Left cardiac atrium (tissue), 4 donors: Measurements from ENCODE around the gene ATMIN. TPM values are rescaled to one million over a fixed set of nuclear protein-coding genes. Genes with fewer than 3 reads are reported as not detected.

Source experiments
- ATAC-seq, 2 donors: fragments of 200-7000 bp; cut with Tn5 transposase; one replicate each; pipeline ENCODE4 v1.9.1; 2020; ENCODE audit warnings: mild to moderate bottlenecking in 2 of 2, moderate library complexity in 2 of 2
- DNase-seq: peaks from one replicate; pipeline ENCODE4 v3.0.0-alpha.2; 2020
- intact Hi-C, 2 donors: fragments of 100-400 bp; cut with DNase I; formaldehyde crosslinking; loops; one replicate each; pipeline versions ENCODE4 v1.14.1 to v1.15.1; 2022 to 2023
- long read RNA-seq: library from polyadenylated mRNA; unstranded; transcript quantifications from one replicate; pipeline ENCODE4 v2.0.0, GENCODE V29; 2021
- total RNA-seq, 2 donors: library from RNA; stranded (reverse); fragmentation: NEBNext Ultra II Directional; extraction: Animal tissue kit (Norgen Biotek cat#: 25700); gene quantifications; one replicate each; pipeline ENCODE4 v1.2.1, GENCODE V29; 2021
- donor health status: DM: no; HTN: yes; CAD: no.
- donor health status: DM: no; HTN: yes; CAD: no; lungs with severe emphysema.
- donor health status: DM: yes; HTN: yes; CAD: no.
- donor health status: Dilated cardiomyopathy.

The ATMIN gene, protein sequence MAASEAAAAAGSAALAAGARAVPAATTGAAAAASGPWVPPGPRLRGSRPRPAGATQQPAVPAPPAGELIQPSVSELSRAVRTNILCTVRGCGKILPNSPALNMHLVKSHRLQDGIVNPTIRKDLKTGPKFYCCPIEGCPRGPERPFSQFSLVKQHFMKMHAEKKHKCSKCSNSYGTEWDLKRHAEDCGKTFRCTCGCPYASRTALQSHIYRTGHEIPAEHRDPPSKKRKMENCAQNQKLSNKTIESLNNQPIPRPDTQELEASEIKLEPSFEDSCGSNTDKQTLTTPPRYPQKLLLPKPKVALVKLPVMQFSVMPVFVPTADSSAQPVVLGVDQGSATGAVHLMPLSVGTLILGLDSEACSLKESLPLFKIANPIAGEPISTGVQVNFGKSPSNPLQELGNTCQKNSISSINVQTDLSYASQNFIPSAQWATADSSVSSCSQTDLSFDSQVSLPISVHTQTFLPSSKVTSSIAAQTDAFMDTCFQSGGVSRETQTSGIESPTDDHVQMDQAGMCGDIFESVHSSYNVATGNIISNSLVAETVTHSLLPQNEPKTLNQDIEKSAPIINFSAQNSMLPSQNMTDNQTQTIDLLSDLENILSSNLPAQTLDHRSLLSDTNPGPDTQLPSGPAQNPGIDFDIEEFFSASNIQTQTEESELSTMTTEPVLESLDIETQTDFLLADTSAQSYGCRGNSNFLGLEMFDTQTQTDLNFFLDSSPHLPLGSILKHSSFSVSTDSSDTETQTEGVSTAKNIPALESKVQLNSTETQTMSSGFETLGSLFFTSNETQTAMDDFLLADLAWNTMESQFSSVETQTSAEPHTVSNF
- total RNA-seq: 10 to 100 TPM; 19.4 to 21.3 TPM
- long read RNA-seq, partial matches to known transcripts: 0 of 3 reads
- long read RNA-seq, other reads (novel, unspliced or antisense): 3 of 3 reads

DNA sequence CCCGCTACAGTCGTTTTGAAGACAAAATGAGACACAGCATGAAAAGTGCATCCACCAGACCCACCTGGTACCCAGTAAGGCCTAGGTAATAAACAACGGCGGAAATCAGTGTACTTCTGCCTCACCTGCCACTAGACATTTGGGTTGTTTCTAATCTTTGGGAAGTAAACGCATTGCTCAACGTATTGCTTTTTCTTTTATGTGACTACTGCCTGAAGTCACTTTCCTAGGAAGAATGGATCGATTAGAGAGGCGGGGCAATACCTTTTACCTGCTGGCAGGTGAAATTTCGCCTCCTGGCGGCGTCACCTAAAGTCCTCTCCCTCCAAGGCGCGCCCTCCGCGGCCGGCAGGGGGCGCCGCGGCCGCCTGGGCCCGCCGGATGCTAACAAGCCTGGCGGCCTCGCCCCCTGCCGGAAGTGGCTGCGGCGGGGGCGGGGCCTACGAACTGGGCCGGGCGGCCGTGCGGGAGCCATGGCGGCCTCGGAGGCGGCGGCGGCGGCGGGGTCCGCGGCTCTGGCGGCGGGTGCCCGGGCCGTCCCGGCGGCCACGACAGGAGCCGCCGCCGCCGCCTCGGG, at the start of gene ATMIN:
Gene ATMIN (plus strand): TSS at position 445 of the 577 bp plus-strand sequence. CDS start 29 bp downstream, at position 474.
- ATAC-seq (peak; percentile 96 to 97), DNase-seq (peak; percentile 89)
- intact Hi-C loops: loop anchor here (5.0 to 10.0 kb wide), 3 partner anchors 359 to 702 kb away; no protein-coding TSS in a partner anchor

DNA sequence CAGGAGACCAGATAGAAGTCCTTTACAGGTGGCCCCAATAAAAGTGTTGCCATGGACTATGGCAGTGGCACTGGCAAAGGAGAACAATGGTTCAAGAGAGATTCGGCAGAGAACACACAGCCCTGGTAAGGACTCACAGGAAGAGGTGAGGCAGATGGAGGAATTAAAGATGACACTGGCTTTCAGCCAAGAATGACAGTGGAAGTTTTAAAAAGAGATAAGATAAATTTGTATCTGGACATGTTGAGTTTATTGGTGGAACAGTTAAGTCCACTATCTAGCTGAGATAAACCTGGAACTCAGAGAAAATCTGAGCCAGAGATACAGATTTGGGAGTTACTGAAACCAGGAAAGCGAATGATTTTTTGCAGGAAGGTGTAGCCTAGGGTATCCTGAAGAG, 49.1 kb upstream of the ATMIN start:
- ATAC-seq (peak in 1 of 2 donors; percentile 72), DNase-seq (no peak)
- intact Hi-C loops: no loop called here

- no peak for DNase-seq
- intact Hi-C loops: no loop called here
- ATAC-seq: no peak
Observed at GRCh38 chr16:80988756-80989155, 46.9 kb upstream of the ATMIN start.

- no peak for ATAC-seq
- no peak for DNase-seq
- intact Hi-C loops: no loop called here
Observed at GRCh38 chr16:80989801-80990200, 45.8 kb upstream of the ATMIN start.

GRCh38 chr16:80990577-80990976, 45.1 kb upstream of the ATMIN start:
- DNase-seq (no peak), ATAC-seq (no peak)
- intact Hi-C loops: no loop called here

DNA sequence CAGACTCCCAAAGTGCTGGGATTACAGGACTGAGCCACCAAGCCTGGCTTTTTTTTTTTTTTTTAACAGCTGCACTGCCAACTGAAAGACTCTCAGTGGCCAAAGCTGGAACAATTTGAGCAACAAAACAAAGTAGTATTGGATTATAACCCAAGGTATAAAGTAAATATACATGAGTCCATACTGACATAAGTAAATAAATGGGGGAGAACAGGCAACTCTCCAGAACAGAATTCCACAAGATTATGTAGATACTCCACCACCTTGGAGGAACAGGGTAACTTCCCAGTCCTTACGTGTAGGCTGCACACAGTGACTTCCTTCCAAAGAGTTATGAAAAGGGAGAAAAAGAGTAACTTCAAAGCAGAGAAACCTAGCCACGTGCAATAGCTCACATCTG, 44.7 kb upstream of the ATMIN start:
- ATAC-seq: no peak
- DNase-seq: no peak
- intact Hi-C loops: no loop called here

GRCh38 chr16:80991792-80992430, 43.7 kb upstream of the ATMIN start:
- DNase-seq (no peak), ATAC-seq (no peak)
- intact Hi-C loops: no loop called here

DNA sequence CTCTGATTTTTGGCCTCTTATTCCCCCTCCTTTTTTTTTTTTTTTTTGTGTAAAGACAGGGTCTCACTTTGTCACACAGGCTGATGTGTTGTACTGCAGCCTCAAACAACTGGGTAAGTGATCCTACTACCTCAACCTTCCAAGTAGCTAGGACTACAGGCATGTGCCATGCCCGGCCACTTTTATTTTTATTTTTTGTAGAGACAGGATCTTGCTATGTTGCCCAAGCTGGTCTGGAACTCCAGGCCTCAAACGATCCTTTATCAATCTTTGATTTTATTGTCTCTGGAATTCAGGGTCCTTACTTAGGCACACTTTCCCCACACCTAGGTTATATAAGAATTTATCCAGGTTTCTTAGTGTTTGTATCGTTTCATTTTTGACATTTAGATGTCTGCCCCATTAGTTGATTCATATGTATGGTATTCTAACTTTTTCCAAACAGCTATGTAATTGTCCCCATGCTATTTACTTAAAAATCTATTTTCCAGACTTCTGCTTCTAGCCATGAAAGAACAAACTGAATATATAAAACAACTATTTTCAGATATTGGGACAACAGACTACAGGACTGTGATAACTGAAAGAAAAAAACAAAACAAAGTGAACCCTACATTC, 42.9 kb upstream of the ATMIN start:
- ATAC-seq: peak in 1 of 2 donors; percentile 24
- DNase-seq: no peak
- intact Hi-C loops: no loop called here

GRCh38 chr16:80993307-80993706, 42.3 kb upstream of the ATMIN start:
- DNase-seq (no peak), ATAC-seq (peak; percentile 85 to 96)
- intact Hi-C loops: no loop called here

DNA sequence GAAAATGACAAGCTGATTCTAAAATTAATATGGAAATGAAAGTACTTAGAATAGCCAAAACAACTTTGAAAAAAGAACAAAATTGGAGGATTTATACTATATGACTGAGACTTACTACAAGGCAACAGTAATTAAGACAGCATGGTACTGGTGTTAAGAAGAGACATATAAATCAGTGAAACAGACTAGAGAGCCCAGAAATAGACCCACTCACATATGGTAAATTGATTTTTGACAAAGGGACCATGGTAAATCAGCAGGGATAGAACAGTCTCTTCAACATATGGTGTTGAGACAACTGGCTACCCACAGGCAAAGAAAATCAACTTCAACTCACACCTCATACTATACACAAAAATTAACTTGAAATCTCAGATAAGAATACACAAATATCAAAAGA, 41.8 kb upstream of the ATMIN start:
- no peak for ATAC-seq
- intact Hi-C loops: no loop called here
- no peak for DNase-seq

DNA sequence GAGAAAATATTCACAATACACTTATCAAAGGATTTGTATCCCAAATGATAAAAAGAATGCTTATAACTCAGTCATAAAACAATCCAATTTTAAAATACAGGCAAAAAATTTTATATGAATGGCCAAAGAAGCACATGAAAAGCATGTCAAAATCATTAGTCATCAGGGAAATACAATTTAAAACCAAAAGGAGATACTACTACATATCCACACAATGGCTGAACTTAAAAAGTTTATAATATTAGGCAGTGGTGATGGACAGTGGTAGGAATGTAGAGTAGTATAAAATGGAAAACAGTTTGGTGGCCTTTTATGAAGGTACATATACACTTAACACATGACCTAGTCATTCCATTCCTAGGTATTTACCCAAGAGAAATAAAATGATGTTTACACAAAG, 41.2 kb upstream of the ATMIN start:
- no peak for ATAC-seq
- intact Hi-C loops: no loop called here
- no peak for DNase-seq

DNA sequence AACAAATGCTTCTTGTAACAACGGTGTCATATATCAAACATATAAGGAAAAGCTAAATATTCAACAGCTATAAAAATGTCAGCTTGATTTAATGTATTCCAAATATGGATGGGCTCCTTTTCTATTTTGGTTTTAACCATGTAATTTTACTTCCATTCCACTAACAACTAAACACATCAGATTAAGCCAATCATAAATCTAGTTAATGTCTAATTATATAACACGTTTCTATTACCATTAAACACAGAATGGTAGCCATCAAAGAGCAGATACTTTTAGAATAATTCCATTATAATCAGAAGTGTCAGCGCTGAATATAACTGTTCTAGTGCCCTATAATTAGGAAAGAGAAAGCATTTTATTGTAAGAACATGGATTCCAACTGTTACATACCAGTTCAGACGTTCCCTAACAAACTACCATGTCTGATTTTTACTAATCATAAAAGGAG, 38.9 kb upstream of the ATMIN start:
- intact Hi-C loops: no loop called here
- no peak for DNase-seq
- no peak for ATAC-seq

DNA sequence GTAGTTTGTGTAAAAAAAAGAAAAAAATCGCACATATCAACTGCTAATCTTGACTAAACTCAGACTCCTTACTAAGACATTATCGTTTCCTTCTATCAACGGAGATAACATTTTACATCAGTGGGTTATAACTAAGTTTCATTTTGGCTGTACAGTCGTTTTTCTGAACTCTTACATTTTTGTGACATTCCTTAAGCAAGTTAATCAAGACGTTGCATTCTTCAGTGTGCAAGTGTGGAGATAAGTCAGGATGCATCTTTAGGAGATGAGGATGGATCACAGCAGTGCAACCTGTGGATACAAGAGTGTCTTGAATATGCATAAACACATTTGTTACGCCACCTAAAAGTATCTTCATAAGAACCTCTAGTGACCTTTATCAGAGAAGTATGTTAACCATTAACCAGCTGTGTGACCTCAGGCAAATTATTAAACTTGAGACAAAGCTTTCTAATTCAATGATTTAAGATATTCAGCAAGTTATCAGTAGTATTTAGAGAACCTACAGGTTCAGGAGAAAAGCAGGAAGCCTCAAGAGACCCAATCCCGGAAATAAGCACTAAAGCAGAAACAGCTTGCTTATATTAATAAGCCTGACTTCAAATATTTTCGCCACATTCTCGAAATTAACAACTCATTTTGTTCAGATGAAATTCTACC, 38.4 kb upstream of the ATMIN start:
- ATAC-seq: no peak

DNA sequence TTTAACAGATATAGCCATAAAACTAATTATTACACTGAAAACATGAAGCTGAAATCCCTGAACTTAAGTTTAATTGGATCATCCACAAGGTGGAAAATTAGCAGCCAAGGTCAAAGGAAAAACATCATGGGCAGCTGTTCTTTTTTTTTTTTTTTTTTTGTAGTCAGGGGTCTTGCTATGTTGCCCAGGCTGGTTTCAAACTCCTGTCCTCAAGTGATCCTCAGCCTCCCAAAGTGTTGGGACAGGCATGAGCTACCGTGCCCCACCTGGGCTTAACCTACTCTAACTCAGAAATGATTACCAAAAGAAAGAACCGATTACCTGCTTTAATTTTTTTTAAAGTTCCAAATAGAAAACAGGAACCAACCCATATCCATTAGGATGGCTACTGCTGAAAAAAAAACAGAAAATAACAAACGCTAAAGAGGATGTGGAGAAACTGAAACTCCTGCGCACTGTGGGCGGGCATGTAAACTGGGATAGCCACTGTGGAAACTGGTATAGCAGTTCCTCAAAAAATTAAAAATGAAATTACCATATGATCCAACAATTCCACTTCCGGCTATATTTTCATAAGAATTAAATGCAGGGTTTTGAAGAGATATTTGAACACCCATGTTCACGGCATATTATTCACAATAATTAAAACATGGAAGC, 37.5 kb upstream of the ATMIN start:
- intact Hi-C loops: no loop called here
- ATAC-seq (no peak), DNase-seq (no peak)

More for the DNA sequence above, 38.4 kb upstream of the ATMIN start:
- DNase-seq: no peak
- intact Hi-C loops: no loop called here

- ATAC-seq (no peak), DNase-seq (no peak)
- intact Hi-C loops: no loop called here
Observed at GRCh38 chr16:81000873-81001272, 34.8 kb upstream of the ATMIN start.

DNA sequence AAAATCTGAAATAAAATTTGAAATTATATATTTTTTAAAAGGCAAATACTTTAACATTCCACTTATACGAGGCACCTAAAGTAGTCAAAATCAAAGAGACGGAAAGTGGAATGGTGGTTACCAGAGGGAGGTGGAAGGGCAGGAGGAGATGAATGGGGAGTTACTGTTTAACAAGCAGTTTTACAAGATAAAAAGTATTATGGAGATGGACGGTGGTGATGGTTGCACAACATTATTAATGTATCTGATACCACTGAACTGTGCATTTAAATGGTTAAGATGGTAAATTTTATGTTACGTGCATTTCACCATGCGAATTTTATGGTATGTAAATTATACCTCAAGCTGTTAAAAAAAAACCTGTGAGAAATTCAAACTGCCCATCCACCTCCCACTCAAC, 34.3 kb upstream of the ATMIN start:
- intact Hi-C loops: no loop called here
- no peak for ATAC-seq
- no peak for DNase-seq

GRCh38 chr16:81003064-81003463, 32.6 kb upstream of the ATMIN start:
- ATAC-seq (no peak), DNase-seq (no peak)
- intact Hi-C loops: no loop called here
